Gastroesophageal sphincter (tissue), 3 donors: ENCODE data around the gene HARBI1.

Source experiments
- EP300 ChIP-seq: sonication (generic); formaldehyde crosslinking; IDR thresholded peaks from one replicate; pipeline ENCODE4 v1.6.1; 2017; ENCODE audit warnings: antibody characterized with exemption, mild to moderate bottlenecking
- POLR2A ChIP-seq, 2 donors: fragments of 450-650 bp; IDR thresholded peaks; one replicate each; pipeline ENCODE4 v1.6.1; 2017; ENCODE audit warnings: antibody characterized with exemption in 2 of 2, mild to moderate bottlenecking in 2 of 2, moderate library complexity in 1 of 2
- TF ChIP-seq, protein P1 (sequence below), 4 experiments: fragments of 200-600 bp in 2 of 4; fragments of 450-650 bp in 2 of 4; sonication (generic) in 1 of 4; IDR thresholded peaks; one replicate each; pipeline ENCODE4 v1.5.1; 2017 to 2019; ENCODE audit warnings: antibody characterized with exemption in 4 of 4, mild to moderate bottlenecking in 2 of 4, moderate library complexity in 2 of 4

DNA sequence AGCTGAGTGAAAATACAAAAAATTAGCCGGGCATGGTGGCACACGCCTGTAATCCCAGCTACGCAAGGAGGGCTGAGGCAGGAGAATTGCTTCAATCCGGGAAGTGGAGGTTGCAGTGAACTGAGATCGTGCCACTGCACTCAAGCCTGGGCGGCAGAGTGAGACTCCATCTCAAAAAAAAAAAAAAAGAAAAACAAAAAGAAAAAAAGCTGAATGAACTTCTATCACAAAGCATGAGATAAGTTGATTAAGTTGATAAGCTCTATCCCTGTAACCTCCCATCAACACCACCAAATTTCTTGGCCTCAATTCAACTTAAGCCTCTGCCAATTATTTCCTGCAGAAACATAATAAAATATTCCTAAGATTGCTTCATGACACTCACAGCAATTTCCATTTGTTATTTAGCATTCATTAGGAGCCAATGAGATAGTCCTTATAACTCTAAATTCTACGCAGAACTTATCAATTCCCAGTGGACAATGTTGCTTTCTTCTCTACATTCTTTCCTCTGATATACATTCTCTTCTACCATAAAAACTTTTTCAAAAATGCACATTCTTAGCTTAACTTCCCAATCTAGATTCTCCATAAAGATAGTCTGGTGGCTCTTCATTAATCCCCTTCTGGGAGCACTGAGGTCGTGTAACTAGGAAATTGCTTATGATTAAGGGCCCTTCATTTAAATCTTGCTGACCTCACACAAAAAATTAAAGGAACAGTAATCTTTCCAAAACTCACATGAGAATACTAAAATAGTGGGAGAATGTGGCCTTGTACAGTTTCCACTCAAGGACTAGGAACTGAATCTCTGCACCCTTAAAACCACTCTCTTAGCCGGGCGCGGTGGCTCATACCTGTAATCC is 26.1 kb downstream of the HARBI1 start:
- TF ChIP-seq, protein P1, sequence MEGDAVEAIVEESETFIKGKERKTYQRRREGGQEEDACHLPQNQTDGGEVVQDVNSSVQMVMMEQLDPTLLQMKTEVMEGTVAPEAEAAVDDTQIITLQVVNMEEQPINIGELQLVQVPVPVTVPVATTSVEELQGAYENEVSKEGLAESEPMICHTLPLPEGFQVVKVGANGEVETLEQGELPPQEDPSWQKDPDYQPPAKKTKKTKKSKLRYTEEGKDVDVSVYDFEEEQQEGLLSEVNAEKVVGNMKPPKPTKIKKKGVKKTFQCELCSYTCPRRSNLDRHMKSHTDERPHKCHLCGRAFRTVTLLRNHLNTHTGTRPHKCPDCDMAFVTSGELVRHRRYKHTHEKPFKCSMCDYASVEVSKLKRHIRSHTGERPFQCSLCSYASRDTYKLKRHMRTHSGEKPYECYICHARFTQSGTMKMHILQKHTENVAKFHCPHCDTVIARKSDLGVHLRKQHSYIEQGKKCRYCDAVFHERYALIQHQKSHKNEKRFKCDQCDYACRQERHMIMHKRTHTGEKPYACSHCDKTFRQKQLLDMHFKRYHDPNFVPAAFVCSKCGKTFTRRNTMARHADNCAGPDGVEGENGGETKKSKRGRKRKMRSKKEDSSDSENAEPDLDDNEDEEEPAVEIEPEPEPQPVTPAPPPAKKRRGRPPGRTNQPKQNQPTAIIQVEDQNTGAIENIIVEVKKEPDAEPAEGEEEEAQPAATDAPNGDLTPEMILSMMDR (IDR thresholded peaks at IDR 0.05): no peak
- TF ChIP-seq EP300 (no peak), POLR2A (IDR thresholded peaks at IDR 0.05) (no peak)
